ENCODE measurements around the gene NOC2L.
"Not testable (repeated sequence)": the region's sequence is repeated elsewhere in the genome, so short reads cannot be mapped to it uniquely, and the experiment has no call there.

NOC2L gene

DNA sequence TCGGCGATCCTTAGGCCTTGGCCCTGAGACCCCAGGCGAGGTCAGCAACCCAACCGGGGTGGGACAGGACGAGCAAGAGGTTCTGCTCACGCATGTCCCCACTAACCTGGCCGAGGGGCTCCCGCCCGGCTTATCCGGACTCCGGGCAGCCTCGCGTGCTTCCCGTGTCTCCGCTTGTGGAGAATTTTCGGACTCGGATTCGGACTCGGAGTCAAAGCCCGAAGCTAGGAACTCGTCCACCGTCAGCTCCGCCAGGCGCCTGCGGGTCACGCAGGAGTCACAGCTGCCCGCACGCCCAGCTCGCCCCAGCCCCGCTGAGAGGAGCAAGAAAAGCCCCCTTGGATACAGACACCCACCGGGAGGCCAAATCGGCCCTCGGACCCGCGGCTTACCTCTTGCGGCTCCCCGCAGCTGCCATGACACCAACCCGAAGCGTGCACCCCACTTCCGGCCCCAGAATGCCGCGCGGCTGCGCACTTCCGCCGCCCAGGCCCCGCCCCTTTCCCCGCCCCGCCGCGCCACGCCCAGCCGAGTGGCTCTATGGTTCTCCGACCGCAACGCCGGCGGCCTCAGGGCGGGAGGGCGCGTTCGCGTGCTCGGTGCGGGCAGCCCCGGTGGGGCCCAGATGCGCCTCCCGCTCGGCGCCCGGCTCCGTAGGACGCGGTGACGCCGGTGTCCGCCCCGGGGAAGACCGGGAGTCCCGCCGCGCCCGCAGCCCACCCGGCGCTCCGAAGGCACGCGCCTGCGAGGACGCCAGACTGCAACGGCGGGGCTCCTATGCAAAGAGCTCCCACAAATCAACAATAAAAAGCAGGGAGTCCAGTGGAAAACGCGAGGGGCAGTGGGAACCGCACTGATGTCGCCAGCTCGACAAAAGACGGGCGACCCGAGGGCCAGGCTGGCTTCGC, at the start of gene NOC2L:
NOC2L (minus strand) TSS at position 434 of the 908 bp plus-strand sequence; CDS start at position 418, 16 bp downstream.
- peak; percentile 95 for DNase-seq (ENCODE audit: low spot score)

GRCh38 chr1:1006305-1007159, 47.5 kb upstream of the NOC2L start:
- no peak for DNase-seq (ENCODE audit: low spot score)

DNA sequence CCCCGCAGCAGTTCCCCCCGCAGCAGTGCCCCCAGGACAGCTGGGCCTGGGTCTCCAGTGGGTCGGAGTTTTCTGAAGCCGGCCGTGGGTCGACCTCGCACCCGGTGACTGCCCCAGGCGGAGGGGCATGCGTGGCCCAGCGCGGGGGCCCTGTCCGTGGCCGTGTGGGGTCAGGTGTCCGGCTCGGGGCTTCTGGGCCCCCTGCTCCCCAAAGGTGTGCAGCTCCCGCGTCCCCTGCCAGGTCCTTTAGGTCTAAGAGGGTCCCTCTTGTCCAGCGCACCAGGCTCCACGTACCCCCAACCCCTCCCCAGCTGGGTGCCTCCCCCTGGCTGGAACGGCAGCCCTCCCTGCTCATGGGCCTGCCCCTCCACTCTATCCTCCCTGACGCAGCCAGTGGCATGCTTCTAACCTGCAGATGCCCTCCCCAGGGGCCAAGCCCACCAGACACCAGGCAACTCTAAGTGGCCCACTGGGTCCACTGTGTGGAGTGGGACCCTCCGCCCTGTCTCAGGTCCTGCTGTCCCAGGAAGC, 46.8 kb upstream of the NOC2L start:
- no peak for DNase-seq (ENCODE audit: low spot score)

DNA sequence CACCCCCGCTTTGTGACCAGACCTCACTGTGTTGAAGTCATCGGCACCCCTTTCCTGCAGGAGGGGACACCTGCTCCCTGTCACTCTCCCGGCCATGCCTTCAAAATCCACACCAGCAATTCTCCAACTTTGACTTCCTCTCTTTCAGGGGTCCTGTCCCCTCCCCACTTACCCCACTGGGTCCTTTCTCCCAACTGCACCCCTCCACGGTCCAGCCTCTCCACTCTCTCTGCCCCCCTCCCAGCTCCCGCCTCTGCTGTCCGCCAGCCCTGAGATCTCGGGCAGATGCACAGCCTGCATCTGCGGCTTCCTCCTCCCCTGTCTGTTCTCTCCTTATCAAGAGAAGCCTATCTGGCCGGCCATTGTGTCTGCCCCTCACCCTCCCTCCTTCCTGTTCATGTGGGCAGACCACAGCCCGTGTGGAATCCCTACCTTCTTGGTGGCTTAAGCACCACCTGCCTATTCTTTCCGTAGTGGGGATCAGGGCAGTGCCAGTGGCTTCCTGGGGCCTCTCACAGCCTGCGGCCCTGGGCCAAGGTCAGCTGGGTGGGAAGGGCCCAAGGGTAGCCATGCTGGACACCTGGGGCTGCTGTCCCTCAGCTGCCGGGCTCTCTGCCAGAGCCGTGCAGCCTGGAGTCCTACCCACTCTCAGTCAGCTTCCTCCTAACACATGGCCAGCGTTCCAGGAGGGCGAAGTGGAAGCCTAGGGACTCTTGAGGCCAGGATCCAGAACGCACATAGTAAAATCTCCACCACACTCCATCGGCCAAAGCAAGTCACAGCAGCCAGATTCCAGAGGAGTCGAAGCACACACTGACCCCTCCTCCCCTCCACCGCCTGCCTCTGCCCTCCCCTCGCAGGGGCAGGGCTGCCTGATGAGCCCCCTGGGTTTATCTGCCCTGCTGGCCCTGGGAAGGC, 46.0 kb upstream of the NOC2L start:
- no peak for DNase-seq (ENCODE audit: low spot score)

DNA sequence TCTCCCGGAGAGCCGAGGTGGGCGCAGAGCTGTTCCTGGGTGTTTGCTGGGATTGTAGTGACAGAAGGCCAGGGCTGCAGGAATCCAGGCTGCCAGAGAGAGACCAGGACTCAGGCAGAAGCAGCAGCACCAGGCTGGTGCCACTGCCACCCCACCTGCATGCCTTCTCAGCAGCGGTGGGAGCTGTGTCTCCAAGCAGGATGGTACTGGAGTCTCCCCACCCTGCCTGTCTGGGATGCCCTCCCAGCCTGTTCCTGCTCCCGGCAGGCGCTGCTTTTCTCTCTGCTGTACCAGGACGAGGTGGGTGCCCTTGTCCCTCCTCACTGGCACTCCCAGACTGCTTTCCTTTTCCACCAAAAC, 45.3 kb upstream of the NOC2L start:
- no peak for DNase-seq (ENCODE audit: low spot score)

DNA sequence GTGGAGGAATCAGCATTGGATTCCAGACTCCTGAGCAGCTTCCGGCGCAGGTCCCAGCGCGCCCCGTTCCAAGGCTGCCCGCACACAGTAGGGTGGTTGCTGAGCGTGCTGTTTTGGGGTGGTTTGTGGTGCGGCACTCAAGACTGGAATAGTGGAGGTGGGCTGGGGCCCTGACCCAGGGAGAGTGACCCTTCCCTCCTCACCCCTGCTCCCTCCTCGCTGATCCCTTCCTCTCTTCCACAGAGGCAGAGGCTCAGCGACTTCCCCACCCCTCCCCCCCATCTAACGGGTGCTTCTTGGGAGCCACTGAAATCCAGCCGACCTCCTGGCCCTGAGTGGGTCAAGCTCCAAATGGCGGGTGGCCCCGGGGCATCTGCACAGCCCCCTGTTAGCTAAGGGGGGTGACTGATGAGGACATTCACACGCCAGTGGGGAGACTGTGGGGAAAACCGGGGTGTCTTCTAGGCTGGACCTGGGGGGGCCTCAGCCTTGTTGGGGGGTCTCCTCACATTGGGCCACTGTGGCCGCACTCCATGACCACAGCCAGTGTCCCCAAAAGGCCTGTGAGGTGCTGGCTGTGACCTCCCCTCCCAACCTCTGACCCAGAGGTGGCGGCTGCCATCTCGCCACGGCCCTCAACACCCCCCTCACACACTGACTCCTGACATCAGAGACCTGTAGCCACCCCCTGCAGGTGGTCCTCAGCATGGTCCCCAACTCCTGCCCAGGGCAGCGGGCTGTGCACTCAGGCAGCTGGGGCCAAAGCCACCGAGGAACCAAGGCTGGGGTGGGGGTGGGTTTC, 44.8 kb upstream of the NOC2L start:
- DNase-seq (ENCODE audit: low spot score) = no peak

DNA sequence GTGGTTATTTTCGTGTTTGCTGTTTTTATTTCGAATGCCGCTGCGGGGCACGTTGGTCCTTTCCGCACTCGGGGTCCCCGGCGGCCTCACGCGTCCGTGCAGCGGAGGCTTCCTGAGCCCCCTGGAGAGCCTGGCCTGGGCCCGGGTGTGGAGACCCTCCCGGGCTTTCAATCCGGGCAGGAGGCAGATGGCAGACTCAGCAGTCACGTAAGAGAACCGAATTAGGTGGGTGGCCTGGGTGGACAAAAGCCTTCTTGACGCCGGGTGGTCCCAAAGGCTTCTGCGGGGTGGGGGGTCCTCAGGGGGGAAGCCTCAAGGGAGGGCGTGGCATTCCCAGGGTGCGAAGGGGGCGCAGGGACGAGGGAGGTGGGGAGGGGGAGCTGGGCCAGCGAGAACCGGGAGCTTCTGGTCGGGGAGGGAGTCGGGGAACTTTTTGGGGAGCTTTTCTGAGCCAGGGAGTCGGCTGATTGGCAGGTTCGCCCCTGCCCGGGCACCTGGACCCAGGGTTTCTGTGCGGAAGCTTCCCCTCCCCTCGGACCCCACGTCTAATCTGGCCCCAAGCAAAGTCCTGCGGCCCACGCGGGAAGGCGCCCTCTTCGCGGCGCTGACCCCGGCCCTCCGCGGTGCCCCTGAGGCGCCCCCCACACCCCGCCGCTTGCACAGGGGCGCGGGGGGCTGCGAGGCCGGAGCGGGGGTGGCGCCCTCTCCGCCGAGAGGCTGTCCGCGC, 42.2 kb upstream of the NOC2L start:
- no peak for DNase-seq (ENCODE audit: low spot score)

DNA sequence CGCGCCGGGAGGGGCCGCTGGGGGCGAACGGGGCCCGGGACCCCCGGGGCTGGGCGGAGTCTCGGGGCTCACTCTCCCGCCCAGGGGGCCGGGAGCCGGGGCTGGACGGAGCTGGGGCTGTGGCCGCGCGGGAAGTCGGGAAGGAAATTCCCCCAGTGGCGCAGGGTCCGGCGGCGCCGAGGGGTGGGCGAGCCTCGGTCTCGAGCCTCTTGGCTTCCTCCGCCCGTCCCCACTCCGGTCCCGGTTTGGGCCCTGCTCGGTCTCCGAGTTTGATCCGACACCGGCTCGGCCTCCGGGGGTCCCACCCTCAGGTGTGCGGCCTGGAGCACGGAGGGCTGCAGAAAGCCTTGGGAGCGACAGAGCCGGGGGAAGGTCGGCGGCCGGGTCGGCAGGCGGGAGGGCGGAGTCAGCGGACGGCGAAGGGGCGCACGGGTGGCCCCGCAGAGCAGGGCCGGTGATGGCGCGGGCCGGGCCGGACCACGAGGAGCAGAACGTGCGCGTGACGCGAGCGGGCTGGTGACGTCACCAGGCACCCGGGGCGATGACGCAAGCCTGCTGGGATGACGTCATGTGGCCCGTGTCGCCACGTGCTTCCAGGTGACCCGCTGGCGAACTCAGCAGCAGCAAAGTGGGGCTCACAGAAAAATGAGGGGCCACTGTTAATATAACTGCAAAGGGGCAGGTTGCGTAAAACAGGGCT, 41.5 kb upstream of the NOC2L start:
- DNase-seq (ENCODE audit: low spot score) = no peak

- DNase-seq (ENCODE audit: low spot score) = no peak
Observed at GRCh38 chr1:999725-1000356, 40.8 kb upstream of the NOC2L start, which contains the start of gene HES4. HES4 (minus strand) TSS chr1:1000097; CDS start chr1:999973, 124 bp downstream.

DNA sequence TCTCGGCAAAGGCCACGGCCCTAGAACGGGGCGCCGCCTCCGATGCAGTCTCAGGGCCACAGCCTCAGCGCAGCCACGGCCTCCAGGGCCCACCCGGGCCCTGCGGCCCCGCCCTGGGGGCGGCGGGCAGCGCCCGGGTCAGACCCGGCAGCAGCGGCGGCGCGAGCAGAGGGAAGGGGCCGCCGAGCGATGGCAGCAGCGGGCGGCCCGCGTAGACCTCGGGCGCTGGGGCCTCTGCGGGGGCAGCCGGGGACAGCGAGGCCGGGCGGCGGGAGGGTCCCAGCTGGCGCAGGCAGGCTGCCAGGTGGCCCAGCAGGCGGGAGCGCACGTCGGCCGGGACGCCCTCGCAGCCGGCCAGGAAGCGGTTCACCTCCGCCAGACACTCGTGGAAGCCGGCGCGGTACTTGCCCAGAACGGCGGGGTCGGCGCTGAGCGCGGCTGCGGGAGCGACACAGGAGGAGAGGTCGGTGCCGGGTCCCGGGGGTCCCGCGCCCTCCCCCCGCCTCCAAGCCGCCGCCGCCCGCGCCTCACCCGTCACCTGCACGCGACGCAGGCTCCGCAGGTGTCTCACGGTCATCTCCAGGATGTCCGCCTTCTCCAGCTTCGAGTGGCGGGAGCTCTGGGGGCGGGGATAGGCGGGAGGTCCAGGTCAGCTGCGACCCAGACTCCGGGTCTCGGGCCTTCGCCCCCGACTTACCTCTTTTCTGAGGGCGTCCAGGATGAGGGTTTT, 40.1 kb upstream of the NOC2L start:
- DNase-seq (ENCODE audit: low spot score) = no peak

- no peak for DNase-seq (ENCODE audit: low spot score)
Observed at GRCh38 chr1:998745-998994, 39.6 kb upstream of the NOC2L start.

DNA sequence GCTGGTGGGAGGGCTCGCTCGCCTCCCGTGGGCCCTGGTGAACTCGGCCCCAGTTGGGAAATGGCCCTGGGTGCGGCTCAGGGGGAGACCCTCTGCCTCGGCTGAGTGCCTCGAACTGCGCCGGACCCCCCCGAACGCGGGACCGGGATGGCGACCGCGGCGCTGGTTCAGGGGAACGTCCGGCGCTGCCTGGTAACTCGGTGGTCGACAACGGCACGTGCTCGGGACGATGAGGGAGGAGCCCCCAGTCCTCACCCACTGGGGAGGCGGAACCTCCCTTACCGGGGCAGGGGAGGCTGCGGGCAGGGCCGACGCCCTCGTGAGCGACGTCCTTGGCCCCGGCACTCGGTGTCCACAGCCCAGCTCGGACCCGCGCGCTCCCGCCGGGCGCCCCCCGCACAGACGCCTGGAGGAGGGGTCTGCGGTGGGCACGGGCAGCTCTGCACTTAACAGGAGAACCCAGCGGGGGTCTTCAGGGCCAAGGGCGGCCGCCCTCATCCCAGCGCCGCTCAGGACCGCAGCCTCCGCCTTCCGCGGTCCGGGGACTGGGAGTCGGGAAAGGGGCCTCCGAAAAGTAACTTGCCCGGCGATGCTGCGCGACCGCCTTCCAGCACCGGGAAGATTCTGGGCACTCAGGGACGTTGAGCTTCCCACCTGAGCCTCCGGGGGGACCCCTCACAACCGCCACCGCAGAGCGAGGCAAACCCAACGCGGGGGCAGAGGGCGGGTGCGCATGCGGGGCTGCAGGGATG, 39.1 kb upstream of the NOC2L start:
- DNase-seq (ENCODE audit: low spot score) = no peak

DNA sequence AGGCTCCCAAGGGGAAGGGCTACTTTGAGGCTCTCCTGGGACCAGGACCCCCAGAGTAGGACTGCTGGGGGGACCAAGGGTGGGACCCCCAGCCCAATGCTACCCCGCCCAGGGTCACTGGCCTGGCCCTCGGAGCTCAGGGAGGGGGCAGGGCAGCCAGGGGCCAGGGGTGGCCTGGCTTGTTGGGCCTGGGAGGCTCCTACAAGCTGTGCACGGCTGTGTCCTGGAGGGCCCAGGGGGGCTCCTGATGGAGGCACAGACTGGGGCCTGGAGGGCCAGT, 38.6 kb upstream of the NOC2L start:
- DNase-seq (ENCODE audit: low spot score) = no peak

DNA sequence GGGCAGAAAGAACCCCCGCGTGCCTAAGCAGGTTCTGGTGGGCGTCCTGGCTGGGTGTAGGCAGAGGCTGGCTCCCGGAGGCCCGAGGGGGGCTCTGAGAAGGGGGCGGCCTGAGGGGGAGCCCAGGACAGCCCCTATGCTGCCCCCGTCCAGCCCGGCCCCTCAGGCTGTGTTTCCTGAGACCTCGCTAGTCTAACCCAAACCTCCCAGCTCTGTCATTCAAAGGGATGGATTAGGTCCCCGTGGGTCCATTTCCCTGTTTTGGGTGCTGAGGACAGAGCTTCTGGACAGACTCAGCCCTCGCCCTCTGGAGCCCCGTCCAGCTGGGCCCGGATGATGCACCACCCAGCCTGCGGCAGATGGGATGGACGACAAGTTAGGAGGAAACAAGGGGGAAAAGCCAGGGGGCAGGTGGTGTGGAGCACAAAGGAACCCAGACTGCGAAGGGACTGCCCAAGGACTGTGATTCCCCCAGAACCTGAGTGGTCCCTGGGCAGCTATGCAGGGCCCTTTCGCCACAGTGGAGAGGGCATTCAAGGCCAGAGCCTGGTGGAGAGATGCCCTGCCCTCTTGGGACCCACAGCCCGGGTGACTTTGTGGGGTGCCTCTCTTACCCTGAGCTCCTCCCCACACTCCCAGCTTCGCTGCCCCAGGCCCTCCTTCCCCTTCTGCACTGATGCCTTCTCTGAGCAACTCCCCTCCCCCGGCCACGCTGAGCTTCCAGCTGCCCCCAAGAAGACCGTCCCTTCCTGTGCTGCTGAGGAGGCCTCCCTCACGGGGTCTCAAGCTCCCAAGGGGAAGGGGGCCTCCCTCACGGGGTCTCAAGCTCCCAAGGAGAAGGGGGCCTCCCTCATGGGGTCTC, 38.0 kb upstream of the NOC2L start:
- DNase-seq (ENCODE audit: low spot score) = no peak

GRCh38 chr1:995665-996633, 36.9 kb upstream of the NOC2L start:
- no peak for DNase-seq (ENCODE audit: low spot score)

DNA sequence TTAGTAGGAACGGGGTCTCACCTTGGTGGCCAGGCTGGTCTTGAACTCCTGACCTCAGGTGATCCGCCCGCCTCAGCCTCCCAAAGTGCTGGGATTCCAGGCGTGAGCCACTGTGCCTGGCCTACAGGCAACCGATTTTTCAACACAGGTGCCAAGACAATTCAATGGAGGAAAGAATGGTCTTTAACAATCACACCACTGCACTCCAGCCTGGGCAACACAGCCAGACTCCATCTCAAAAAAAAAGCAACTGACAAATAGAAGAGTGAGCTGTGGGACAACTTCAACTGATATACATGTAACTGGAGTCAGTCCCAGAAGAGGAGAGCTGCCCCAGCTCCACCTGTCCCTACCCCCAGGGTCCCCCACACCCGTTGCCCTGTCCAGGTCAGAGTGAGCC, 35.5 kb upstream of the NOC2L start:
- DNase-seq (ENCODE audit: low spot score) = not testable (repeated sequence)
